Fibroblast of upper back skin (primary cell): ENCODE results near the gene CERS3.

Source experiments
- DNase-seq: peaks from one replicate; pipeline ENCODE4 v3.0.0-alpha.2; 2013

The CERS3 gene

GRCh38 chr15:100526027-100526481, 2.7 kb downstream of the CERS3 start:
- no peak for DNase-seq

DNA sequence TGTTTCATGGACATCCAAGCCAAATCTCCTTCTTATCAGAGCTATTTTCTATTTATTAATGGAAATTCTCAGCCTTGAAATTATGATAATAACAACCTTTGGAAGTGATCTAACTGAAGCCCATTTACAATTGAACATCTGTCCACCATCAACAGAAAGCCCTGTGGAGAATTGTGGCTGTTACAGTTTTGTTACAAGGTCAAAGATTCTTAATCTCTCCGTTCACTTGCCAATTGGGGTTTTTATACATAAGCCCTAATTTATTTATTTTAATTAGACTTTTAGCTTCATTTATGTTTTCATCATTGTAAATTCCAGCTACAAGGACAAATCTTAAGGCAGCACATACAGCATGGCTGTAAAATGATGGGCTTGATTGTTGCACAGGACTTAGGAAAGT, 3.3 kb downstream of the CERS3 start:
- DNase-seq: no peak

DNA sequence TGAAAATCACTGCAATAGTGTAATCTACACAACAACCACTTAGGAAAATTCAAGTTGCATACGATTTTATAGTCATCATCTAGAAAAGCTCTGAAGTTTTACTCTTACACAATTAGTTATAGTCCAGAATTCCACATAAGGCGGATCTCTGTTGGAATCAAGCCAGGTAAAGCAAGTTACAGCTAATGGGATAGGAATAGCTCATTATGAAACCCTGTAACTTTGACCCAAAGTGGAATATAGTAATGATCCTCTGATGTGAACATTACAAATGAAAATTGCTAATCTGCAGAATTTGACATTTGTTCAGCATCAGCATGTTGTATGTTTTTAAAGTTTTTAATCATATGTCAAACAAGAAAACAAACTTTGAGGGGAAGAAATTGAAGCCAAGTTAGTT, 4.4 kb downstream of the CERS3 start:
- DNase-seq: no peak

DNA sequence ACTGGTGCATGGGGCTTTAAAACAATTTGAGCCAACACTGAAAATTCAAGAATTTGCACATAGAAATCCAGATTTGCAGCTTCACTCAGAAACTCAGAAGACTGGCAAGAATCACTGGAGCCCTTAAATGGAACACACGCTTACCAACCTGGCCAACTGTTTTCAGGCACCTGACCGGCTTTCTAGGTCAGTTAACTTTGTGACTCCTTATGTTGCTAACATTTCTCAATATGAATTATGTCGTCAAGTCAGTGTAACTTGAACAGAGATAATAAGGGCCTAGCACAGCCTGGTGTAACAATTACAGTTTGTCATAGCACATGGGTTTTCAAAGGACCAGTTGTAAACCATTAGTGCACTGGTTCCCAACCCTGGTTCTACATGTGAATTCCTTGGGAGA, 6.8 kb downstream of the CERS3 start:
- DNase-seq: no peak

DNA sequence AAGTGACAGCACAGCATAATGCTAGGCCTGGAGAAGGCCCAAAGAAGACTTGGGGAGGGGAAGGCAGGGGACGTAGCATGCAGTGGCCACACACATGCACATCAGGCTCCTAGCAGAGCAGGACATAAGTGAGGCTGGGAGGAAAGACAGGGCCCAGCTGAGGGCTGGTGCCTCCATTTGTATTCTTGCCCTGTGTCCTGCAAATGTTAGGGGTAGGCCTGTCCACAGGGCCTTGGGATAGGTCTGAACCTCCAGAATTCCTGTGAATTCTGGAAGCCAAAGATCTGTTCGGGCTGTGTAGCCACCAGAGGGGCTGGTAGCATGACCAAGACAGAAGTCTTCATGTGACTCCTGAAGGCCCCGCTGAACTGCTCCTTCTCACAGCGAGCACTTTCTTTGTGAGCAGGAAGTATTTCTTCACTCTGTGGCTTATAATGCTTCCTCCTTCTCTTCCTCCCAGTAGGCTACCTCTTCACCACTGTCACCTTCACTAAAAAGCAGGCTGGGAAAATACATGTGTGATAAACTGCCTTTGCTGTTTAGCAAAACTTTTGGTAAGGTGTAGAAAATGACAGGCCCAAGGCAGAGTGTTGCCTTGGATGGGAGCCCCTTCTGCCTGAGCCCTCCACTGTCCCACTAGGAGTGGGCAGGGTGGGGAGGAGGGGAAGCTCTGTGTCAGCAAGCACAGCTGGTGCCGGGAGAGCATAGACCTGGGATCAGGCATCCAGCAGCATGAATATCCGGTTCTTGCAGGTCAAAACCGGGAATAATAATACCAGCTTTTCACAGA, 8.4 kb downstream of the CERS3 start:
- DNase-seq: no peak

GRCh38 chr15:100517846-100518245, 10.9 kb downstream of the CERS3 start:
- DNase-seq: no peak

GRCh38 chr15:100516643-100517512, 11.9 kb downstream of the CERS3 start:
- DNase-seq: no peak

GRCh38 chr15:100515758-100516157, 13.0 kb downstream of the CERS3 start:
- DNase-seq: no peak

DNA sequence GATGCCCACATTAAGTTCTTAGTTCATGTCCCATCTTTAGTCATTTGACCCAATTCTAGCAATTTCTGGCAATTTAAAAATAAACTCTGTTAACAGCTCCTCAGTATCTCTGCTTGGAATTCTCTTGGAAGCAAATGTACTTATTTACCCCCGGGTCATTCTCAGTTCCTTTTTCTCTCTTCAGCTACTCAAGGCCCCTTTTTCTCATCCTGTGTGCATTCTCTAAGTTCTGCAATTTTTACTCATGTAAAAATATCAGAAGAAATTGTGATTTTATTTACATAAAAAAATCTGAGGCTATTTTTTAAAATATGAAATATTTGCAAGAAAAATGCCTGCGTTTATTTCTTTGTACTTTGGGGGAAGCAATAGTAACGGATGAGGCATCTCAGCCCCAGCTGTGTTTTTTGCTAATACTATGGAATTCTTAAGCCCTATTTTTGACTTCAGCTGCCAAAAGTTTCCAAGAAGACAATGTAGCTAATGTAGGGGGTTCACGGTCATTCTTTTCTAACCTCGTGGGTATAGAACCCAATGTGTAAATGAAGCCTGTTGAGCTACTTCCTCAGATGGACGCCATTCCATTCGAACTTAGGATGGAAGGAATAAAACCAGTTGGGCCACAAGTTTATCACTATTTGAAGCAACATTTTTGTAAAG, 20.0 kb downstream of the CERS3 start:
- no peak for DNase-seq

DNA sequence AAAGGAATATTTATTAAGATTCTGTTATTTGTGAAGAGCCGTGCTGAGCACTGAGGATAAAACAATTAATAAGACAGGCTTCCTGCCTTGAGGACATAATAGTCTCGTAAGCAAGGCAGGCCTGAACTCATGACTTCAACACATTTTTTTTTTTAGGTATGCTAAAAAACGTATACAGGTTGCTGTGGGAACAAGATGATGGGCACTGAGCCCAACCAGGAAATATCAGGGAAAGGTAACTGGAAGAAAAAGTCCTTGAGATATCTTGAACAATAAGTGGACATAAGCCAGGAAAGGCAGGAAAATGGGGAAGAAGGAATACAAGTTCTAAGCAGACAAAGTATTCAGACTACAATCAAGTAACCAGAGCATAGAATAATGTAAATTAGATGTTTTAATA, 26.1 kb downstream of the CERS3 start:
- no peak for DNase-seq

DNA sequence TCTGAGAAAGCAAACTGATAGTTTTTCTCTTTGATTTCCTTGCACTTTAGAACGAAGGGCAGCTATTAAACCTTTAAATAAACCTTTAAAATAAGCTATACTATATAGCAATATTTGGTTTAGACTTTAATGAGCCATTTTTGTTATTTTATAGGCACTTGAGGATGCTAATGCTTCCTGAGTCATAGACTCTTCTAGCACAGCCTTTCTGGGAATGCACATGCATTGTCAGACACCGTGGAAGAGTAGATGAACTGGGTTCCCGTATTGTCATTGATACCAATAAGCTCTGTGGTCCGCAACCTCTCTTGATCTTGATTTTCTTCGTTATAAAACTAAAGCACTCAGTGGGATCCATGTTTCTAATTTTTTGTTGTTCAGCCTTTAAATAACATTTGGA, 27.6 kb downstream of the CERS3 start:
- DNase-seq: no peak

- no peak for DNase-seq
These were observed 28.3 kb downstream of the CERS3 start for GRCh38 chr15:100500226-100500990.

- no peak for DNase-seq
These were observed 32.9 kb downstream of the CERS3 start for GRCh38 chr15:100495861-100496260.

- no peak for DNase-seq
These were observed 35.5 kb downstream of the CERS3 start for GRCh38 chr15:100493213-100493612.

- no peak for DNase-seq
These were observed 44.3 kb downstream of the CERS3 start for GRCh38 chr15:100484443-100484842.

DNA sequence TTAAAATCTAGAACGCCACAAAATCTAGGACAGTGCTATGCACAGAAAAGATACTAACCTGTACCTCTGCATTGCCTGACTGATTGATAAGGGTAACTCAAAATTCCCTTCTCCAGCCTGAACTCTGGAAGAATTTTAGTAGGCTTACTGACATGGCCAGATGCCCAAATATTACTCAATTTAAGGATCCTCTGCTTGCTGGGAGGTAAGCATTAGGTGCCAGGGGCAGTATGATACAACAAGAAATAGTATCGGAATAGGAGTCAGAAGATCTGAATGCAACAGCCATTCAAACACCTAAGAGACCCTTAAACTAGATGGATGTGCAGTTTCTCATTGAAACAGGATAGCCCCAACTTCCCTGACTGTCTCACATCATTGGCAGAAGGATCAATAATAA, 45.4 kb downstream of the CERS3 start:
- DNase-seq: no peak

- DNase-seq: no peak
These were observed 51.9 kb downstream of the CERS3 start for GRCh38 chr15:100476805-100477204.

GRCh38 chr15:100472736-100473135, 56.0 kb downstream of the CERS3 start:
- DNase-seq: no peak

- no peak for DNase-seq
These were observed 56.8 kb downstream of the CERS3 start for GRCh38 chr15:100471933-100472332.

DNA sequence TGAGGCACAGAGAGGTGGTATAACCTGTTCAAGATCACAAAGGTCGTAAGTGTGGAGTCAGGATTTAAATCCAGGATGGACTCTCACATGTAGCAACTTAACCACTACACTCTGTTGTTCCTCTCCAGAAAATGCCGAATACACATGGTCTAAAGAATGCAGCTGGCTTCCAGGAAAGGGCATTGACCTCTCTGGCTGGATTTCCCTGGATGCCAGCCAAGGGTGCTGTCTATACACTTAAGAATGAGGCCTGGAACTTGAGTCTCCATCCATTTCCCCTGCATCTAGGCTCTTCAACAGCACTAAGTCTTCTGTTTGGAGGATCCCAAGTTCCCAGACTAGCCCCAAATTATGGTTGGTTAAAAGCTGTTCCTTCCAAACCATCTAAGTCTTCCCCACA, 60.5 kb downstream of the CERS3 start:
- DNase-seq: peak; percentile 13

DNA sequence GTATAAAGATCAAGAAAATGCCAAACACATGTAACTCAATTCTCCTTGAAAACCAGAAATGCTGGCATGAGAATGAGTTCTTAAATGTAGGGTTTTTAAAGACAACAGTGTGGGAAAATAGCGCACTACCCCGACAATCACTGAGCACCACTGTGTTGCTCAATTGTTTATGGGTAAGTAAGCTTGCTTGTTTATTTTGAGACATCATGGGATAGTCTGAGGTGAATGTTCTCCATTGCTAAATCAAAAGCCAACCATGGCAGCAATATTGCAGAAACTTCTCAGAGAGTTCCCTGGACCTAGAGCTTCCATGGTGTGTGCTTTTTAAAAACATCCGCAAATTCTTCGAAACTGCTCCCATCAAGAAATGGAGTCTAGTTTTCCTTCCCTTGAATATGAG, 62.7 kb downstream of the CERS3 start:
- DNase-seq: no peak

DNA sequence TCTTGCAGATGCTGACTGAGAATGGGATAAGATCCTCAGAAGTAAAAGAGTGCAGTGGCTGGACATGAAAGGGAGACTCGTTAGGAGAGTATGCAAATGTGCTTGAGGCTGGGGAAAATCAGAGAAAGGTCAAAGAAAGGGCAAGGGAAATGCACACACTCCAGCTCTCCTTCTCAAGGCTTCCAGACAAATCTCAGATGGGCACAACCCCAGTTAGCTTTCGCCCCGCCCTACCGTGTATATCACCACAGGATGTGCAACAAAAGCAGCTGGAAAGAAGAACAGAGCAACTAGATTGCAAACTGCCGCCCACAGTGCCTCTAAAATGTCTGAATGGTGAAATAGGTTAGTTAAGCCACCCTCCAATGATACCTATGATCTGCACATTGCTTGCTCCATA, 63.9 kb downstream of the CERS3 start:
- DNase-seq: no peak

- DNase-seq: no peak
These were observed 64.5 kb downstream of the CERS3 start for GRCh38 chr15:100464256-100464655.
